ENCODE data around the gene CHMP2A. TPM values are rescaled to one million over a fixed set of nuclear protein-coding genes. Genes with fewer than 3 reads are reported as not detected.

The CHMP2A gene
- 61.7 and 62.5 TPM in 2 replicates for total RNA-seq
- total RNA-seq (2013) = 49.7 TPM
- 97.5 and 138 TPM in 2 replicates for polyA plus RNA-seq
- 46.5 and 55.4 TPM in 2 replicates for polyA minus RNA-seq

- ChIA-PET CTCF (interaction anchor here (0.6 to 3.3 kb wide), 5 partner anchors 10 to 35 kb away, joined by 3 to 20 read pairs (median 6); partner anchors contain the start of genes TRIM28 and ZBTB45), POLR2A (interaction anchor here (0.8 to 2.4 kb wide), 7 partner anchors 8 to 276 kb away, joined by 3 to 29 read pairs (median 9); partner anchors contain the start of genes MZF1, TRIM28, ZBTB45 and ZNF8)
- peak within 1 kb of the TSS; percentile 79 for H2AFZ ChIP-seq (ENCODE audit: insufficient read depth, low read depth, low read length, poor library complexity, severe bottlenecking)
- H3K4me2 ChIP-seq (replicated peaks; ENCODE audit: low read depth, low read length, poor library complexity, severe bottlenecking) = peak within 1 kb of the TSS; percentile 76
- peaks cover 6 to 44% of the 10 kb centered on the region in 2 experiments for H3K36me3 ChIP-seq (replicated peaks in 1 of 2; ENCODE audit: control extremely low read depth in 1 of 2, control insufficient read depth in 1 of 2, extremely low read depth in 1 of 2, insufficient read depth in 2 of 2, low read length in 1 of 2)
- H3K4me1 Mint-ChIP-seq = peaks cover 57% of the 10 kb centered on the region
- ATAC-seq (ENCODE audit: low read depth) (peak; percentile 35), DNase-seq (peak; percentile 99)
- no peaks in the 10 kb centered on the region for H3K27me3 Mint-ChIP-seq
- H3K27me3 ChIP-seq (replicated peaks in 1 of 4; ENCODE audit: control extremely low read depth in 1 of 4, control insufficient read depth in 3 of 4, insufficient read depth in 4 of 4, low read length in 3 of 4) = no peaks in the 10 kb centered on the region
- WGBS (ENCODE audit: insufficient coverage) = 1% methylated on average over 69 of the region's 69 CpGs
- intact Hi-C loops (cut with micrococcal nuclease) = loop anchor here (1.0 kb wide), 2 partner anchors 10 to 35 kb away; partner anchors contain the start of genes TRIM28 and ZBTB45
- H4K20me1 ChIP-seq (ENCODE audit: control insufficient read depth, insufficient read depth, low read length, poor library complexity, severe bottlenecking) = peaks cover 29% of the 10 kb centered on the region
- H3K27ac Mint-ChIP-seq = peak within 1 kb of the TSS; percentile 99
- peak within 1 kb of the TSS; percentile 98 for H3K4me3 Mint-ChIP-seq
- peak within 1 kb of the TSS; percentile 73 to 94 (median 76) for H3K4me3 ChIP-seq (ENCODE audit: control extremely low read depth in 1 of 5, extremely low read depth in 1 of 5, insufficient read depth in 1 of 5, low read depth in 2 of 5, low read length in 4 of 5)
- H3K9ac ChIP-seq (ENCODE audit: low read length) = peak within 1 kb of the TSS; percentile 83
- peaks cover 29 to 43% of the 10 kb centered on the region in 2 donors for H3K4me1 ChIP-seq (ENCODE audit: control insufficient read depth in 2 of 2, insufficient read depth in 2 of 2, low read length in 2 of 2)
- H3K9me3 Mint-ChIP-seq (ENCODE audit: insufficient read depth) = no peaks in the 10 kb centered on the region
- no peaks in the 10 kb centered on the region for H3K9me3 ChIP-seq (ENCODE audit: control extremely low read depth in 1 of 3, control insufficient read depth in 2 of 3, insufficient read depth in 1 of 3, low read length in 2 of 3)
- TF ChIP-seq CTCF (IDR thresholded peaks at IDR 0.05) (no peak), EZH2 (IDR thresholded peaks at IDR 0.05; ENCODE audit: borderline replicate concordance, insufficient read depth, low read depth, low read length, poor library complexity, severe bottlenecking) (no peak)
- H3K27ac ChIP-seq (ENCODE audit: low read length in 2 of 2) = peak within 1 kb of the TSS; percentile 94 to 98
- H3K79me2 ChIP-seq (ENCODE audit: control insufficient read depth, insufficient read depth, low read length) = peaks cover 43% of the 10 kb centered on the region
Measured at GRCh38 chr19:58554494-58555368, at the start of gene CHMP2A. Gene CHMP2A (minus strand): TSS chr19:58555105. CDS start chr19:58554212, 893 bp downstream.

Data from B cell (primary cell).